Loucy (cell line): ENCODE data around the gene MKI67.

Source experiments
- CTCF ChIP-seq: fragments of 200-600 bp; sonication (generic); conservative IDR thresholded peaks from 2 replicates; pipeline ENCODE4 v1.5.1; 2014; ENCODE audit warnings: mild to moderate bottlenecking, antibody characterized with exemption, low read length
- EZH2phosphoT487 ChIP-seq: fragments of 200-600 bp; IDR thresholded peaks from 2 replicates; pipeline ENCODE4 v1.6.1; 2018; ENCODE audit warnings: antibody characterized with exemption, mild to moderate bottlenecking, moderate library complexity, borderline replicate concordance

- no peak for TF ChIP-seq CTCF
- TF ChIP-seq EZH2phosphoT487 = no peak
Observed at GRCh38 chr10:128158021-128158795, 32.0 kb upstream of the MKI67 start.
